ENCODE measurements around the gene PAPPA2.

Gene PAPPA2

GRCh38 chr1:176770066-176770465 lies 307.1 kb downstream of the PAPPA2 start:
- Histone ChIP-seq H3K27me3 (ENCODE audit: insufficient read depth, low read length) (no peaks in the 10 kb centered on the region), H3K27ac (ENCODE audit: low read depth, low read length, poor library complexity, severe bottlenecking) (no peak overlapping the region), H3K4me3 (ENCODE audit: low read depth, low read length, poor library complexity, severe bottlenecking) (no peak overlapping the region), H3K9me2 (ENCODE audit: low read depth, low read length) (no peaks in the 10 kb centered on the region), H4K20me1 (ENCODE audit: insufficient read depth, low read length) (no peaks in the 10 kb centered on the region), H3K9me3 (ENCODE audit: low read length) (no peaks in the 10 kb centered on the region), H3K9ac (ENCODE audit: low read length) (no peak overlapping the region), H3K4me2 (ENCODE audit: low read length) (no peak overlapping the region), H3K79me2 (ENCODE audit: insufficient read depth, low read length) (no peaks in the 10 kb centered on the region), H2AFZ (ENCODE audit: low read length) (no peak overlapping the region), H3K36me3 (ENCODE audit: insufficient read depth, low read length) (no peaks in the 10 kb centered on the region), H3F3A (ENCODE audit: insufficient read depth, low read length) (no peaks in the 10 kb centered on the region), H3K4me1 (ENCODE audit: insufficient read depth, low read length, severe bottlenecking) (no peaks in the 10 kb centered on the region)
- TF ChIP-seq EZH2 (IDR thresholded peaks at IDR 0.05; ENCODE audit: borderline replicate concordance, low read length) (no peak), CTCF (IDR thresholded peaks at IDR 0.05; ENCODE audit: low read length) (no peak)

GRCh38 chr1:176773038-176773437 lies 310.1 kb downstream of the PAPPA2 start:
- H3K9me2 ChIP-seq (ENCODE audit: low read depth, low read length), result no peaks in the 10 kb centered on the region
- TF ChIP-seq EZH2 (IDR thresholded peaks at IDR 0.05; ENCODE audit: borderline replicate concordance, low read length), result no peak
- TF ChIP-seq CTCF (IDR thresholded peaks at IDR 0.05; ENCODE audit: low read length), result no peak
- H3K36me3 ChIP-seq (ENCODE audit: insufficient read depth, low read length), result no peaks in the 10 kb centered on the region
- no peak overlapping the region for H3K4me2 ChIP-seq (ENCODE audit: low read length)
- H4K20me1 ChIP-seq (ENCODE audit: insufficient read depth, low read length), result no peaks in the 10 kb centered on the region
- H3K9ac ChIP-seq (ENCODE audit: low read length), result no peak overlapping the region
- no peaks in the 10 kb centered on the region for H3K9me3 ChIP-seq (ENCODE audit: low read length)
- H3K27me3 ChIP-seq (ENCODE audit: insufficient read depth, low read length), result no peaks in the 10 kb centered on the region
- no peaks in the 10 kb centered on the region for H3K79me2 ChIP-seq (ENCODE audit: insufficient read depth, low read length)
- H3K27ac ChIP-seq (ENCODE audit: low read depth, low read length, poor library complexity, severe bottlenecking), result no peak overlapping the region
- H3K4me3 ChIP-seq (ENCODE audit: low read depth, low read length, poor library complexity, severe bottlenecking), result no peak overlapping the region
- H3K4me1 ChIP-seq (ENCODE audit: insufficient read depth, low read length, severe bottlenecking), result no peaks in the 10 kb centered on the region
- H2AFZ ChIP-seq (ENCODE audit: low read length), result no peak overlapping the region
- H3F3A ChIP-seq (ENCODE audit: insufficient read depth, low read length), result no peaks in the 10 kb centered on the region

- no peaks in the 10 kb centered on the region for H4K20me1 ChIP-seq (ENCODE audit: insufficient read depth, low read length)
- no peak overlapping the region for H2AFZ ChIP-seq (ENCODE audit: low read length)
- H3K4me1 ChIP-seq (ENCODE audit: insufficient read depth, low read length, severe bottlenecking), result no peaks in the 10 kb centered on the region
- no peak overlapping the region for H3K4me2 ChIP-seq (ENCODE audit: low read length)
- H3K9me2 ChIP-seq (ENCODE audit: low read depth, low read length), result no peaks in the 10 kb centered on the region
- no peaks in the 10 kb centered on the region for H3F3A ChIP-seq (ENCODE audit: insufficient read depth, low read length)
- H3K27me3 ChIP-seq (ENCODE audit: insufficient read depth, low read length), result no peaks in the 10 kb centered on the region
- H3K9ac ChIP-seq (ENCODE audit: low read length), result no peak overlapping the region
- H3K4me3 ChIP-seq (ENCODE audit: low read depth, low read length, poor library complexity, severe bottlenecking), result no peak overlapping the region
- H3K9me3 ChIP-seq (ENCODE audit: low read length), result no peaks in the 10 kb centered on the region
- no peaks in the 10 kb centered on the region for H3K36me3 ChIP-seq (ENCODE audit: insufficient read depth, low read length)
- no peaks in the 10 kb centered on the region for H3K79me2 ChIP-seq (ENCODE audit: insufficient read depth, low read length)
- H3K27ac ChIP-seq (ENCODE audit: low read depth, low read length, poor library complexity, severe bottlenecking), result no peak overlapping the region
- no peak for TF ChIP-seq CTCF (IDR thresholded peaks at IDR 0.05; ENCODE audit: low read length)
- no peak for TF ChIP-seq EZH2 (IDR thresholded peaks at IDR 0.05; ENCODE audit: borderline replicate concordance, low read length)
These were observed 311.2 kb downstream of the PAPPA2 start for GRCh38 chr1:176774224-176774623.
